Kidney glomerular epithelial cell (primary cell): Measurements from ENCODE around the gene SLC25A38.
"Not testable (repeated sequence)": the region's sequence is repeated elsewhere in the genome, so short reads cannot be mapped to it uniquely, and the experiment has no call there.

Experiments
- DNase-seq: peaks from one replicate; lab custom pipeline; 2025; lab: John Stamatoyannopoulos, UW

Gene SLC25A38

DNA sequence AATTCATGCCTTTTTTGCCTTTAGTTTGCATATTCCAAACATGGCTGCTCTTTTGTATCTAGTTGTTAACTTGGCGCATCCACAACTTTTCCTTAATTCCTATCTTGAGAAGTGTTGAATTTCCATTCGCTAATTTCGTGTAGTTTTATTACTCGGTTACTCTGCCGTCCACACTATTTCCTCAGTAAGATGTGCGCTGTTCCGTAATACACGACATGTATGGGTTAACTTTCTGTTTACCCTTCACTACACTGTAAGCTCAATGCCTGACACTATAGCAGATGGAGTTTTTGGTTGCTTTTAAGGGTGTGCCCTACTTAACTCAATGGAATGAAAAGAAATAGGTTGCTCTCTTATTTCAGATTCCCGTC is 24.1 kb downstream of the SLC25A38 start:
- peak; percentile 21 for DNase-seq

DNA sequence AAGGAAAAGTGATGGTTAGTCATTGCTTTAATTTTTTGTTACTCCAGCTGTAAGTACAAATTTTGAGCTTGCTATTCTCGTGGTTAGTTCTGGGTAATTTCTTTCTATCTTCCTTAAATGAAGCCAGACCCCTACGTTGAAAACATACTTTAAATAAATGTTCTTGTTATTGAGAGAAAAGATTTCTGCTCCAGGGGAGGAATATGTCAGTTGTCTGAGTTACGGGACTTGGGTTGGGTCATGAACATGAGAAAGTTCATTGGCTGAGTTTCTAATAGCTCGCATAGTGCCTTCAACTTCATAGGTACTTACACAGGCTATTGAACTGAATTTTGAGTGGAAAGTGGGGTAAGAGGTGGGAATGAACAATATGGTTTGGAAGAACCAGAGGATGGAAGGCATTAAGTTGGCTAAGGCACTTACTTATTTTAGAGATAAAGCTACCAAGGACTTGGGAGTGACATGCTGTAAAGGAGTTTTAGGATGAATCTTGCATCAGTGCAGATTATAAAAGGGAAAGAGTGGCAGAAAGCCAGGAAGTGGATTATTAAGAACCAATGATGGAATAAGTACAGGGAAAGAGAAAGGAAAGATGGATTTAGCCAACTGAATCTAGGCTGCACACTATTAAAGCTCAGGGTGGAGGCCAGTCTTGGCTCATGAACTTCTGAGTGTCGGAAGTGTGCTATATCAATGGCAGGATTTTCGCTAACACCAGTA is 24.8 kb downstream of the SLC25A38 start:
- no peak for DNase-seq

DNA sequence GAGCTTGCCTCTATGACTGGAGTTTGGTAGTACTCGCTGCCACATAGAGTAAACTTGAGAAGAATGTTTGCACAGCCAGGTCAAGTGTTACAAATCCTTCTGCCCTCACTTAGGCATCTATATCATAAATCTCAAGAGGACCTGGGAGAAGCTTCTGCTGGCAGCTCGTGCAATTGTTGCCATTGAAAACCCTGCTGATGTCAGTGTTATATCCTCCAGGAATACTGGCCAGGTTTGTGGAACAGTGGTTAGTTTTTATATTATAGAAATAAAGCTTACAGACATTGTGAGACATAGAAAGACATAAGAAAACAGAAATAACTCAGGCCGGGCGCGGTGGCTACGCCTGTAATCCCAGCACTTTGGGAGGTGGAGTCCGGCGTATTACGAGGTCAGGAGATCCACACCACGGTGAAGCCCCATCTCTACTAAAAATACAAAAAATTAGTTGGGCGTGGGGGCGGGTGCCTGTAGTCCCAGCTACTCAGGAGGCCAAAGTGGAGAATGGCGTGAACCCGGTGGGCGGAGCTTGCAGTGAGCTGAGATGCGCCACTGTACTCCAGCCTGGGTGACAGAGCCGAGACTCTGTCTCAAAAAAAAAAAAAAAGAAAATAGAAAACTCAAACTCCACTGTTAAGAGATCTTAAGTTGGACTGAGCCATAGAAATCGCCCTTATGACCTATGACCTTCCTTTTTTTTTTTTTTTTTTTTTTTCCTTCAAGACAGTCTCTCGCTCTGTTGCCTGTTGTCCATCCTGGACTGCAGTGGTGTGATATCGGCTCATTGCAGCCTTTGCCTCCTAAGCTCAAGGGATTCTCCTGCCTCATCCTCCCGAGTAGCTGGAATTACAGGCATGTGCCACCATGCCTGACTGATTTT is 25.6 kb downstream of the SLC25A38 start:
- no peak for DNase-seq

DNA sequence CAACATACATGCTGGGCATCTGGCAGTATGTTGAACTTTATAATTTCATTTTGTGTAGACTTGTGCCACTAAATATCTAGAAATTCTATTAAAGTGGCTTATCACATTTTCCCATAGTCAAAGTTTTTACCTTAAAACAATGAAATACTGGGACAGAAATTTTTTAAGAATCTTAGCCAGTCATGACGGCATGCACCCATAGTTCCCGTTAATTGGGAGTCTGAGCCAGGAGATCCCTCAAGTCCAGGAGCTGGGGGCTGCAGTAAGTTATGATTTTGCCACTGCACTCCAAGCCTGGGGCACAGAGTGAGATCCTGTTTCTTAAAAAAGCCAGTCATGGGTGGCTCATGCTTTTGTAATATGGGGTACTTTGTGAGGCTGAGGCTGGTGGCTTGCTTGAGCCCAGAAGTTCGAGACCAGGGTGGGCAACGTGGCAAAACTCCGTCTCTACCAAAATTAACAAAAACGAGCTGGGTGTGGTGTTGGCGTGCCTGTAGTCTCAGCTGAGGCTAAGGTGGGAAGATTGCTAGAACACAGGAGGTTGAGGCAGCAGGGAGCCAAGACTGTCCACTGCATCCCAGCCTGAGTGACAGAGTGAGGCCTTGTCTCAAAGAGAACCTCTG is 26.5 kb downstream of the SLC25A38 start:
- DNase-seq, result no peak

DNA sequence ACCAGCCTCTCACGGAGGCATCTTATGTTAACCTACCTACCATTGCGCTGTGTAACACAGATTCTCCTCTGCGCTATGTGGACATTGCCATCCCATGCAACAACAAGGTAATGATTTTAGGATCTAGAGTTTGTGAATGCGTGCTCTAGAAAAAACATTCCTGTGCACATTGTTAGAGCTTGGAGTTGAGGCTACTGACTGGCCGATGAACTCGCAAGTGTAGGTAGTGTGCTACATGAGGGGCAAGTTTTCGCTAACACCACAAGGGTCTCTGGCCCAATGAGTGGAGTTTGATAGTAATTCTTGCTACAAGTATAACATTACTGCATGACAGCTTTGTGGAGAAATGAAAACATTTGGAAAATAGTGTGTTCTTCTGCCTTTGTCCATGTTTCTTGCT is 27.7 kb downstream of the SLC25A38 start:
- DNase-seq, result no peak

DNA sequence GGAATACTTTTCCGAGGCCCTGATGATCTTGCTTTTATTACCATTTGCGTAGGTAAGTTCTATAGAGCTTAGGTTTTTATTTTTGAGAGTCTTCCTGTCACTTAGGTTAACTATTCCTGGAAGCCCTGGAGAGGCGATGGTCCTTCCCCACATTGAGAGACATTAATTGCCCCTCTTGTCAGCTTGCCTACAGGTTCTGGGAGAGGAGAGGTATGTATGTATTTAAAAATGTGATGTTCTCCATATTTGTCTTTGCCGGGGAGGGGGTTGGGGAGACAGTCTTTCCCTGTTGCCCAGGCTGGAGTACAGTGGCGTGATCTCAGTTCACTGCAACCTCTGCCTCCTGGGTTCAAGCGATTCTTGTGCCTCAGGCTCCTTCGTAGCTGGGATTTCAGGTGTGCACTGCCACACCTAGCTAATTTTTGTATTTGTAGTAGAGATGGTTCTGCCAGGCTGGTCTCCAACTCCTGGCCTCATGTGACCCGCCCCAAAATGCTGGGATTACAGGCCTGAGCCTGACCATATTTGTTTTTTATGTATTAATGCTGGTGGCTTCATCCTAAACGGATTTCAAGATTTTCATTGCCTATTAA is 29.6 kb downstream of the SLC25A38 start:
- DNase-seq, result no peak

DNA sequence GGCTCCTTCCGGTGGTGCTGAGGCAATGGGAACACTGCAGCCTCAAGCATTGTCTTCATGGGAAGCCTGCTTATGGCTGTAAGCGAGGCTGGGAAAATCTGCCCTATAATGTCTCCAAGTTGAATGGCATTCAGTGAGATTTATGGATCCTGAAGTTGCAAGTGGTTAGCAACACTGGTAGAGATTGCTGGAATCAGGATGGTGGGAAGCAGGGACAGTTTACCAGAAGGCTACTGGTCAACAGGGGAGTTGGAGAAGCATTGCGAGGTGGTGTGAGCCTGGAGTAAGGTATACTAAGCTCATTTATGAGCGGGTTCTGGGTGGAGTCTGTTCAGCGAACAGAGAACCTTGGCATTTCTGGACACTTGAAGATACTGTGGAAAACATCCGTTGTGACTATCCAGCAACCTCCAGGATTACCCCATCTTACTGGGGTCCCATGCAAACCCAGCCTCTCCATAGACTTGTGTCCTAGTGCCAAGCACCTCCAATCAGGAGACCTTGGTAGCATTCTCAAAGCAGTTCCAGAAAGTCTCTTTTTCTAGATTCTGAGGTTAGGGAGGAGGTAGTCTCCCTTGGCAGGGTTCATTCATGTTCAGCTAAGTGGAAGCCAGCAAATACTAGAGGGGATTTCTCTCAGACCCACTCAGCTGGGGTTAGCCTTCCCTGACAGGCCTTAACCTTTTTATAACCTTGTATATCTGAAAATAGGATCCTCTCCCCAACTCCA is 30.7 kb downstream of the SLC25A38 start:
- no peak for DNase-seq

DNA sequence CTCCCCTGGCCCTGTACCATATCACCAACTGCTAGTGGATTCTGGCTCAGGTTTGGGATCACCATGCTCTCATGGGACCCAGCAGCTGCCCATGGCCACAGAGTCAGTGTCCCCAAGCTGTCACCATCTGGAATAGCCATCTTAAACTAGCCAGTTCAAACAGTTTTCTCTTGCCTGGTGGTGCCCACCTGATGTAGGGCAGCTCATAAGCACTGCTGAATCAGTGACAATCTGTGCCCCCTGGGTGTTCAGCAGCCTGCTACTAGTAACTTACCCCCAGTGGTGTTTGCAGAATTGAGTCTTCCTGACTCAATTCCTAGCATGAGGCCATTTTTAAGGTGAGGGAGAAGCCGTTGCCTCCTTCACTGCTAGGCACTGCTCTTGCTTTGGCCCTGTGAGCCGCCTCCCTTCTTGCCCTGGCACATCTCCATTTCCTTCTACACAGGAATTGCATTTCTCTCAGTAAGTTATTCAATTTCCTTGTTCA is 31.3 kb downstream of the SLC25A38 start:
- DNase-seq, result no peak

DNA sequence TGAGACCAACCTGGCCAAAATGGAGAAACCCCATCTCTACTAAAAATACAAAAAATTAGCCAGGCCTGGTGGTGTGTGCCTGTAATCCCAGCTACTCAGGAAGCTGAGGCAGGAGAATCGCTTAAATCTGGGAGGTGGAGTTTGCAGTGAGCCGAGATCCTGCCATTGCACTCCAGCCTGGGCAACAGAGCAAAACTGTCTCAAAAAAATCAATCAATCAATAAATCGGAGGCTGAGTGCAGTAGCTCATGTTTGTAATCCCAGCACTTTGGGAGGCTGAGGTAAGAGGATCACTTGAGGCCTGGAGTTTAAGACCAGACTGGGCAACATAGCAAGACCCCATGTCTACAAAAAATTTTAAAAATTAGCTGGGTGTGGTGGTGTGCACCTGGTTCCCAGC is 32.1 kb downstream of the SLC25A38 start:
- DNase-seq, result not testable (repeated sequence)

DNA sequence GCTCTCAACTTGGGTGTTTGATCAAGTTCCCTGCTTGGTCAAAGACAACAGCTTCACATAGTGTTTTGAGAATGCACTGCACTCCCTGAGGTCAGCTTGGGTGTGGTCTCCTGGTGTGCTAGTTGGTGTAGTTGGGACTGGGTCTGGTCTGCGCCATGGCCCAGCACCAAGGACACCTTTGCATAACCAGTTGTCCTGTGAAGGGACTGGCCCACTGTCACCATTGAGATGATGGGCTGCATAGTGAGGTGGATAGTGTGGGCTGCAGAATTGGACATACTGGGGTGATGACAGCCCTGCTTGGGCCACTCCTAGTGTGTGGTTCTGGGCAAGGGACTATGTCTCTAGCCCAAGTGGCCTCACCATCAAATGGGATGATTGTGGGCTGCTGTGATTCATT is 32.8 kb downstream of the SLC25A38 start:
- DNase-seq, result no peak

DNA sequence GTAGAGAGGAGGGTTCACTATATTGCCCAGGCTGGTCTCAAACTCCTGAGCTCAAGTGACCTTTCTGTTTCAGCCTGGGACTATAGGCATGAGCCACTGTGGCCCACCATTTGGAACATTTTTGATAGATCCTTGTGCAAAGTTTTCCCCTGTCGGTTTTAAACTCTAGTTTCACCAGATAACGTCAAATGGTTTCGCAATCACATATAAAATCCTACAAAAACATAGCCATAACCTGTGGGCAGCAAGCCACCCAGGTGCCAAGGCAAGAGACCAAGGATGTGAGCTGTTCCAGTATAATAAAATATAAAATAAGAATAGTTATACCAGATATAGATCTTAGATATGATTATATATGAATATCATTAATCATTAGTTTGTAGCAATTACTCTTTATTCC is 33.8 kb downstream of the SLC25A38 start:
- DNase-seq, result not testable (repeated sequence)

DNA sequence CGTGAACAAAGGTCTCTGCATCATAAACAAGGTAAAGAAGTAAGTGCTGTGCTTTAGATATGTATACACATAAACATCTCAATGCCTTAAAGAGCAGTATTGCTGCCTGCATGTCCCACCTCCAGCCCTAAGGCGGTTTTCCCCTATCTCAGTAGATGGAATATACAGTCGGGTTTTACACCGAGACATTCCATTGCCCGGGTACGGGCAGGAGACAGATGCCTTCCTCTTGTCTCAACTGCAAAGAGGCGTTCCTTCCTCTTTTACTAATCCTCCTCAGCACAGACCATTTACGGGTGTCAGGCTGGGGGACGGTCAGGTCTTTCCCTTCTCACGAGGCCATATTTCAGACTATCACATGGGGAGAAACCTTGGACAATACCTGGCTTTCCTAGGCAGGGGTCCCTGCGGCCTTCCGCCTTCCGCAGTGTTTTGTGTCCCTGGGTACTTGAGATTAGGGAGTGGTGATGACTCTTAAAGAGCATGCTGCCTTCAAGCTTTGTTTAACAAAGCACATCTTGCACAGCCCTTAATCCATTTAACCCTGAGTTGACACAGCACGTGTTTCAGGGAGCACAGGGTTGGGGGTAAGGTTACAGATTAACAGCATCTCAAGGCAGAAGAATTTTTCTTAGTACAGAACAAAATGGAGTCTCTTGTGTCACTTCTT is 35.5 kb downstream of the SLC25A38 start:
- DNase-seq, result not testable (repeated sequence)

DNA sequence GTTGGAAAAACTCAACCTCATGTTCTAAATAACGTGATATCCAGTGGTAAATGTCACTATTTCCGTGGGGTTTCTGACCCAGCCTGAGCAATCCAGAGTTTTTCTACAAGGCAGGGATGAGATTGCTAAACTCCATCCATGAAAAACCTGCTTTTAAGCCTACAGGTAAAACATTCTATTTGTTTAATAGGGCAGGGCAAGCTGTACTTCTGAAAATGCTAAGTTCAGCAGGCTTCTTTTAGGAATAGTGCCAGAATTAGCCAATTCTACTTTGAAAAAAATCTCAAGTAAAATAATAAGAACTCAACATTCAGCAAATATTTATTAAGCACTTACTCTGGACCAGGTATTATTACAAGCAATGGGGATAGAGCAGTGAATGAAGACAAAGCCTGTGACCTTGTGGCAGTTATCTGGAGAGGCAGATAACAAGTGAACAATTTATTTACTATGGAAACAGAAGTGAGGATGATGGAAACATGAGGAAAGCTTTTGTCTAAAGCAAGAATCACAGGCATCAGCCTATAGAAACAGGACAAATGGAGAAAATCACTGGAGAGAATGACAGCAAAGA is 36.7 kb downstream of the SLC25A38 start:
- DNase-seq, result no peak

DNA sequence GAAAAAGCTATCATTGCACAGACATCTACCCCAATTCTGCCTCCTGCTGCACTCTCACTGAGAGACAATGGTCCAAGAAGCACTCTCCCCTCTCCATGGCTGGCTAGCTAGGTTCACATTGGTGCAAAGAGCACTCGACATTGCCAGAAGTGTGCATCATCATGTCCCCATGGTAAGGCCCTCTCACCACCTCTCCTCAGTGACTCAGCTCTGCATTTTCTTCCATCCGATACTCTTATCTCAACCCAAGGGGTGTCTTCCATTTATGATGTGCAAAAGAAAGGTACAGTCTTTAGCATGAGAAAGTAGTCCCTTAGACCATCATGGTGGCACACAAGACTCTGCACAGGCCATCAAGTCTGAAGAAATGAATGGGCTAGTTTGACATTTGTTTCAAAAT is 37.4 kb downstream of the SLC25A38 start:
- DNase-seq, result no peak

DNA sequence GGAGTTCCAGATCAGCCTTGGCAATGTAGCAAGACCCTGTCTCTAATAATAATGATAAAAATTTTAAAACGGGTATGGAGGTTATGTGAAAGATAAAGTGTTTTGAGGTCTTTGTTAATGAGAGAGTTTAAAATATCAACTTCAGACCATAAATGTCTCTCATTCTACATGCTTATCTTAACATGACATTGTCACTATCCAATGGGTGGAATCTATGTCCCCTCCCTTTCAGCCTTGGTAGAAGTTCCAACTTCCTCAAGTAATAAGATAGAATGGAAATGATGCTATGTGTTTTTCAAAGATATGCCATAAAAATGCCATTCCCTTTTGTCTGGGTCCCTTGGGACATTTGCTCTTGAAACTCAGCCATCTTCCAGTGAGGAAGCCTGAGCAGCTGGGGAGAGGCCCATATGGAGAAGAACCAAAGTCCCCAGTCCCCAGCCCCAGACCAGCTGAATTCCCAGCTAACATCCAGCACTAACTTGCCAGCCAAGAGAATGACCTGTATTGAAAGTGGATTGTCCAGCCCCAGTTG is 40.3 kb downstream of the SLC25A38 start:
- no peak for DNase-seq

DNA sequence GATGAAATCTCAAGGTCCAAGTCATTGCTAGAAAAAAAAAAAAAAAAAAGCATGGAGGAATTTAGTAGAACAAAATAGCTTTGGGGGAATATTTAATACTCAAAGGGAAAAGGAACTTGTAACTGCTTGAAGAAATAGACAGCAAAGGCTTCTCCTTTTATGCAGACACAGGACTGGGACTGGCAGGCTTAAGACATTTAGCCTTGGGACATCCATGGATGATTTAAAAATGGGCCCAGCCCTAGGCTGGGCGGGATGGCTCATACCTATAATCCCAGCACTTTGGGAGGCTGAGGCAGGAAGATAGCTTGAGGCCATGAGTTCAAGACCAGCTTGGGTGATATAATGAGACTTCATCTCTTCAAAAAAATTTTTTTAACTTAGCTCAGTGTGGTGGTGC is 43.1 kb downstream of the SLC25A38 start:
- no peak for DNase-seq

DNA sequence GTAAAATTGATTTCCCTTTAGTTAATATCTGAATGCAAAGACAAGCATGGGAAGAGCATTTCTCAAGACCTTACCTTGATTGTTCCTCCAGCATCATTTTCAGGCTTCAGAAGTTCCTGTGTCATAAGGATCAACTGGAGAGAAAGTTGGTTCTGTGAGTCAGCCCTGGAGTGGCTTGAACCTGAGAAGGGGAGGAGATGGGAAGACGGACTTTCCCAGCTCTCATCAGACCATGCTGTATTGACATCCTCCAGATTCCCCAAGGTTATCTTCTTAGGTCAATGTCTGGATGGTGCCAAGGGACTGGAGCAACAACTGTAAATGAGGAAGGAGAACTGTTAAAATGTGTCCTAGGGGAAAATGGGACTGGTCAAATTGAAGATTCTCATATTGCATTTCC is 44.3 kb downstream of the SLC25A38 start:
- DNase-seq, result no peak

DNA sequence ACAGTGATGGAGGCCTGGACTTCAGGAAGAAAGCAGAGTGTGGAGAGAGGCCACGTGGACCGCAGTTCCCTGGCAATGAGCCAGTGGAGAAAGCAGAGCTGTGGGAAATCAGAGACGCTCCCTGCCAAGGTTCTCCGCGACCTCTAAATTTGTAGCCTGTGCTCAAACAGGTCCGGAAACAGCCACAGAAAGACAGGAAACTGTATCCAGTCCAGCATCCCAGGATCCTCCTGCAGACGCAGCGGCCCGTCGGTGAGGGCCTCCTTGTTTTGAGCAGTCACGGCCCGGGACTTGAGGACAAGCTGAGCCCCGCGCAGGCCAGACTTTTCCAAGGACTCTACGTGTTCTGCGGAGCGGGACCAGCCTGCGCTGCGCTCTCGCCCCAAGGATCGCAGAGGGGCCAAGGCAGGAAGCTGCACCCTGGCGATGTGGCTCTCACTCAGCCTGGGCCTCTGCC is 45.6 kb downstream of the SLC25A38 start:
- no peak for DNase-seq

DNA sequence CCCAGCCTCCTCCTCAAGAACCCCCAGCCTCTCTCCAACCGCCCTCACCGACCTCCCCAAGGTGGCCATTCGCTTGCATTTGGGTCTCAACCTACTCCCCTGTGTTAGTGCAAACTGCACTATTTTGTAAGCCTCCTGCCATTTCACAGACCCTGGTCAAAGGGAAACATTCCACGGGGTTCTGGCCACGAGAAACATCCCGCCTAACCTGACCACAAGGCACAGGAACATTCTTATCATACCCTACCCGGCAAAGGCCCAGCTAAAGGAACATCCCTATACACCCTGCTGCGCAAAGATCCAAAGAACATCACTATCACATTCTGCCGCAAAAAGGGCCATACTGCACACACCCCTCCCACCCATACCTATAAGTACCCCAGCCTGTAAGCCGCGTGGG is 46.3 kb downstream of the SLC25A38 start:
- DNase-seq, result no peak

DNA sequence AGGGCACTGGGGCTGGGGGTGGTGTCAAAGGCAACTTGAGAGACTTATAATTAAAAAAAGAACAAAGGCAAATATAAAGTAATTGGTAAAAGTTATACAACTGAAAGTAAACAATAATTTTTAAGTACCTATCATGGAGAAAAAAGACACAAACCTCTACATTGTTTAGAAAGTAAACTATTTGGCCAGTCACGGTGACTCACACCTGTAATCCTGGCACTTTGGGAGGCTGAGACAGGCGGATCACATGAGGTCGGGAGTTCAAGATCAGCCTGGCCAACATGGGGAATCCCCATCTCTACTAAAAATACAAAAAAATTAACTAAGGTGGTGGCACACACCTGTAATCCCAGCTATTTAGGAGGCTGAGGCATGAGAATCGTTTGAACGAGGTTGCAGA is 49.2 kb downstream of the SLC25A38 start:
- no peak for DNase-seq
